GM12875 (cell line): Measurements from ENCODE around the gene MYL6.

Experiments used
- H3K4me3 ChIP-seq: one replicate; pipeline ENCODE4 v1.5.1; 2011; ENCODE audit warnings: low read depth, low read length, control low read depth
- CTCF ChIP-seq: IDR thresholded peaks from 2 replicates; pipeline ENCODE4 v1.5.1; 2011; ENCODE audit warnings: low read depth, mild to moderate bottlenecking, control low read depth, inconsistent platforms, low read length, moderate library complexity, borderline replicate concordance; ENCODE audit not compliant: insufficient read depth

The MYL6 gene

GRCh38 chr12:56164345-56164729 lies 6.2 kb downstream of the MYL6 start:
- no peak overlapping the region for H3K4me3 ChIP-seq
- no peak for TF ChIP-seq CTCF

GRCh38 chr12:56165369-56165768 lies 7.2 kb downstream of the MYL6 start:
- no peak for TF ChIP-seq CTCF
- H3K4me3 ChIP-seq, result no peak overlapping the region

- H3K4me3 ChIP-seq, result no peak overlapping the region
- TF ChIP-seq CTCF, result no peak
These were observed 11.1 kb downstream of the MYL6 start for GRCh38 chr12:56169229-56169759.

- no peak for TF ChIP-seq CTCF
- no peak overlapping the region for H3K4me3 ChIP-seq
These were observed 14.7 kb downstream of the MYL6 start for GRCh38 chr12:56172839-56173238.

GRCh38 chr12:56178347-56178746 lies 20.2 kb downstream of the MYL6 start:
- no peak for TF ChIP-seq CTCF
- H3K4me3 ChIP-seq, result no peak overlapping the region

- H3K4me3 ChIP-seq, result no peak overlapping the region
- no peak for TF ChIP-seq CTCF
These were observed 28.8 kb downstream of the MYL6 start for GRCh38 chr12:56186957-56187356.

GRCh38 chr12:56188131-56188777 lies 30.1 kb downstream of the MYL6 start:
- TF ChIP-seq CTCF, result no peak
- H3K4me3 ChIP-seq, result peak overlapping the region; percentile 81
